GM04503 (cell line): ENCODE measurements around the gene FAM171A1.

Experiments
- DNase-seq: peaks from one replicate; pipeline ENCODE4 v3.0.0-alpha.2; 2012; ENCODE audit warnings: low read depth

The FAM171A1 gene

GRCh38 chr10:15373199-15373598 is 2.1 kb upstream of the FAM171A1 start:
- no peak for DNase-seq

GRCh38 chr10:15370212-15370855 is 755 bp downstream of the FAM171A1 start:
- DNase-seq, result no peak

- no peak for DNase-seq
Measured at GRCh38 chr10:15369256-15370211, 1.6 kb downstream of the FAM171A1 start.

DNA sequence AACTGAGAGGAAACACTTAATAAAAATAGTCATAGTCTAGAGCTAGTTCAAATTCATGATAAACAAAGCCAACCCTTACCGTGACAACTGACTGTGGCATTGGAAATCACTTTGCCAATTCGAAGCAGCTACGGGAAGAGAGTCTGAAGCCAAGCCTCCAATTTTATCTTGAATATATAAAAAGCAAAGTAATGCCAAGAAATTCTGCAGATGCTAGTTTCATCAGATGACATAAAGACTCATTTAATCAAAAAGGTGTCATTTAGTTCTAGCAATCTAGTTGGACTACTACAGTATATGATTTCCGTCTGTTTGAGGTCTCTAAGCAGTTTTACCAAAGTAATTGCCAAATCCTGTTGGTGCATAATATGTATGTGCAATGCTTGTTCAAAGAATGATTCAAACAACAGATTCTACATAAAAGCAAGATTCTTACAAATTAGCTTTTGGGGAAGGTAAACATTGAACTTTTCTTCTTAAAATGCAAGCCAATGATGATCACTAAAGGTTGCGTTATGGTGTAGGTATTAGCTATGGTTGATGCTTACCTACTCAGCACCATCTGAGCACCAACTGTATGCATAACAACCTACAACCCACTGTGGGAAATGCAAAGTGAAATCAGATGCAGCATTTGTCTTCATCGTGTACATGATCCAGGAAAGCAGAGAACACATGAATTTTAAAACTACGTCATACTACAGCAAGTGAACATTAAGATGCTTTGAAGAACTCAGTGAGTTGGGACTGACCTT is 2.8 kb downstream of the FAM171A1 start:
- DNase-seq, result no peak

GRCh38 chr10:15367296-15368085 is 3.6 kb downstream of the FAM171A1 start:
- DNase-seq, result no peak

- DNase-seq, result no peak
Measured at GRCh38 chr10:15365692-15366091, 5.4 kb downstream of the FAM171A1 start.

DNA sequence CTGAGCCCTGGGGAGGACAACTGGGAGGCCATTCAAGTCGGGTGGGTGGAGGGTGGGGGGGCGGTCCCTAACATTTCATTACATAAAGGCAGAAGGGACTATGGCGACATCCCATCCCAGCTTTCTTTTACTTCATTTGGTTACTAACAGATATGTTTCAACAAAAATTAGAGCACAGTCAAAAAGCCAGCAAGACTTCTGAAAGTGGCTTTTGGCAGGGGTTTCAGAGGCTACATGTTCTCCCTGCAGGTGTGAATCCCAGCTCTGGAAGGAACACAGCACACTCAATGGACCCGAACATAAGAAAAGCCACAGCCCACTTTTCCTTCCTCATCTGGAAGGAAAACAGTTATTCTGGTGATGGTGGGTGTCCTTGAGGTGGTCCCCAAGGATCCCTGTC is 7.1 kb downstream of the FAM171A1 start:
- no peak for DNase-seq

DNA sequence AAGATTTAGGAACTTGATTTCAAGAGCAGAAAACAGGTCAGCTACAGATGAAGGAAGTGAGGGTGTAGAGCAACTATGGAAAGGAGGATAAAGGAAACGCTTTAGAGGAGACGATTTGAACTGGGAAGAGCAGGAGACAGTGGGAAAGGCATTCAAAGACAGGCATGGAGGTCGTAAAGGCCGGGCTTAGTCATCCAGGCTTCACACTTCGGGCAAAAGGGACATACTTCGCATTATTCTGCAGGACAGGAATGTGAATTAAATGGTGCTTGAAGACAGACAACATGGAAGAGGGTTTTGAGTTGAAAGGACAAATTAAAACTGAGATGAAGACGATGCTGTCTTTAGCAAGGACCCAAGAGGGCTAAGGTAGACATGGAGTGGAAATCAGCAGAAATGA is 8.1 kb downstream of the FAM171A1 start:
- no peak for DNase-seq

DNA sequence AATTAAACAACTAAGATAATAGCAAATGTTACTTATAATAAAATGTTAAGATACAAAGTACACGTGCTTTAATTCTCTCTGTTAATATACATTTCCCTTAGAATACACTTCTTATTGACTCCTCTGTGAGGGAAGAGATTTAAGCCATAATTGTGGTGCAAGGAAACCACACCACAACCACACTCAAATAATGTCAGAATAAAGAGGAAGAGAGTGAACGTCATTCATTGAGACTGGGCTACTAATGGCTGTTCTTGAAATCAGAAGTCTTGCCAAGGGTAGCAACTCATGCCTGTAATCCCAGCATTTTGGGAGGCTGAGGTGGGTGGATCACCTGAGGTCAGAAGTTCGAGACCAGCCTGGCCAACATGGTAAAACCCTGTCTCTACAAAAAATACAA is 10.0 kb downstream of the FAM171A1 start:
- no peak for DNase-seq

DNA sequence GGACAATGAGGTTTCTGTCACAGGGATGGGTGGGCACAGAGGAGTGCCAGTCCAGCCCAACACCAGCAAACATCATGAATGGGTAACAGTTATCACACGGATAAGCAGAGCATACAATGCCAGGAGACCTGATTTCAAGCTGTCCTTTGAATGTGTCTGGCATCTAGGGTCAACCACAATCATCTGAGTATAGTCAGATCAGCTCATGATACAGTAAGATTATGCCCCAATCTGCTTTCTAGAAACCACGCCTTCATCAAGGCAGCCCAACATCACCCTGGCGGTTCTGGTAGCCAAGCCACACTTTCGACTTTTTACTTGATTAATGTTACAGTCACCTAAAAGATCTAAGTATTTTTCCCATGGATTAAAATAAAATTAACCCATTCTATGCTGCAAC is 10.5 kb downstream of the FAM171A1 start:
- no peak for DNase-seq

- DNase-seq, result no peak
Measured at GRCh38 chr10:15353471-15354017, 17.5 kb downstream of the FAM171A1 start.

GRCh38 chr10:15352836-15353235 is 18.3 kb downstream of the FAM171A1 start:
- DNase-seq, result no peak

GRCh38 chr10:15352201-15352600 is 18.9 kb downstream of the FAM171A1 start:
- no peak for DNase-seq

- no peak for DNase-seq
Measured at GRCh38 chr10:15351099-15351820, 19.8 kb downstream of the FAM171A1 start.

- no peak for DNase-seq
Measured at GRCh38 chr10:15349112-15349511, 22.0 kb downstream of the FAM171A1 start.

- DNase-seq, result no peak
Measured at GRCh38 chr10:15348579-15348978, 22.5 kb downstream of the FAM171A1 start.

DNA sequence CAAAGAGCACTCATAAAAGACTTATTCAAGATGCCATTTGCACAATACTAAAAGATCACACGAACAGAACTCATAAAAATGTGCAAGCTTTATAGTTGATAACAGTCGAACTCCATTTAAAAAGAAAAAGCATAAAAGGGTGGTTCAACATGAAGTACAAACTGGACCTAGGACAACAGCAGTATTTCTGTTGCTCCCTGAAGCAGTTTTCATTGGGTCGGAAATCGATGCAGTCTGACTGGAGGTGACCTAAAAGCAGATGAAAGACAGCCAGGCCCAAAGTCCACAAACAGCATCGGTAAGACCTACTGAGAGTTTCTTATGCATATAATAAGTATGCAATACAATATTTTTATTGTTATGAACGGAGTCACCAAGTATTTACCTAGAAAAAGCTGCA is 23.9 kb downstream of the FAM171A1 start:
- no peak for DNase-seq

- no peak for DNase-seq
Measured at GRCh38 chr10:15346440-15347141, 24.5 kb downstream of the FAM171A1 start.

DNA sequence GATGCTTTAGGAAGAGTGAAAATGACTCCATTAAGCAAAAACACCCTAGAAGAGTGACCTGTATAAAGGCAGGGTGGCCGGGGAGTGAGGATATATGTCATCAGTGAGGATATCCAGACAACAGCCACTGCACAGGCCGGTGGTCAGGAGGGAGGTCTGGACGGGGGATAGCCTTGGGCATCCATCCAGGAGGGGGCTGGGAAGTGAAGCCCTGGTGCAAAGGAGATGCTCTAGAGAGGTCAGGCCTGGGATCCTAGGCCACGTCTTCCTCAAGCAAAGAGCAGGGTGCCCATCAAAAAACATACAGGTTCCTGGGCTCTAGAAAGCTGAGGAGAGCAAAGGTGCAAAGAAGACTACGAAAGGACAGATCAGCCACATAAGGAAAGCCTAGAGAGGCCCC is 25.6 kb downstream of the FAM171A1 start:
- no peak for DNase-seq

- DNase-seq, result no peak
Measured at GRCh38 chr10:15344876-15345285, 26.2 kb downstream of the FAM171A1 start.
